RCC 7860 (cell line): ENCODE results near the gene NPIPB9.

Experiments used
- DNase-seq: peaks from one replicate; pipeline ENCODE4 v3.0.0-alpha.2; 2015; ENCODE audit warnings: low spot score
- FAIRE-seq: peaks from 2 replicates; lab custom pipeline; 2012; peaks lifted over from hg19 to GRCh38; lab: Jason Lieb, UNC

The NPIPB9 gene

DNA sequence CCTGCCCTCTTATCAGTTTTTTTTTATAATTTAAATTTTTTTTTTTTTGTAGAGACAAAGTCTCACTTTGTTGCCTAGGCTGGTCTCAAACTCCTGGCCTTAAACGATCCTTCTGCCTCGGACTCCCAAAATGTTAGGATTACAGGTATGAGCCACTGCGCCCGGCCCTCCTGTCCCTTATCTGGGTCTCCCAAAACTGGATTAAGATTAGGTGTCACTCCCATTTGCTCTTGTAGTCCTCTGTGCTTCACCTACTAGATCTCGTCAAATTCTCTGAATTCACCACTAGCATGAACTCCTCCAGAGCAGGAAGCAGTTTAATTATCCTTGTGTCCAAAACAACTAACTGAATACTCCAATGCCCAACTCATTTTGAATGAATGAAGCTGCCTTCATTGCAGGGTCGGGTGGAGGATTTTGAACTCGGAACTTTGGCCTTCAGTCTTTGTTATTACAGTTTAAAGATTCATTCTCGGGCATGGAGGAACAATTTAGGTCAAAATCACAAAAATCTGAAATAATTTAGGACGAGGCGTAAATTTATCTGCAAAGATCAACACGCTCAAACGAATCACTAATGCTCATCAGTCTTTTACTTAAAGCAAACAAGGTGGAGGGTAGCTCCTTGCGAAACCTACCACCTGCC is 70.4 kb downstream of the NPIPB9 start:
- DNase-seq, result no peak
- FAIRE-seq, result no peak
